Vagina (tissue), 2 donors: ENCODE measurements around the gene LHFPL2. TPM values are rescaled to one million over a fixed set of nuclear protein-coding genes. Genes with fewer than 3 reads are reported as not detected.

Experiments
- DNase-seq, 2 donors: peaks; one replicate each; pipeline ENCODE4 v3.0.0-alpha.2; 2017; ENCODE audit errors: extremely low spot score in 2 of 2
- H3K27ac ChIP-seq: fragments of 200-600 bp; sonication (generic); one replicate; pipeline ENCODE4 v1.5.1; 2019
- H3K27me3 ChIP-seq: fragments of 200-600 bp; sonication (generic); one replicate; pipeline ENCODE4 v1.5.1; 2019
- H3K36me3 ChIP-seq, 2 donors: fragments of 200-600 bp; sonication (generic); one replicate each; pipeline ENCODE4 v1.5.1; 2017 to 2019
- H3K4me1 ChIP-seq: fragments of 200-600 bp; sonication (generic); one replicate; pipeline ENCODE4 v1.5.1; 2019
- H3K4me3 ChIP-seq, 2 donors: fragments of 200-600 bp; sonication (generic); 1 replicate in 1 of 2; 2 replicates in 1 of 2; pipeline ENCODE4 v1.5.1; 2016 to 2019
- H3K9me3 ChIP-seq: fragments of 200-600 bp; sonication (generic); one replicate; pipeline ENCODE4 v1.5.1; 2019
- CTCF ChIP-seq, 3 experiments: fragments of 450-650 bp in 2 of 3; fragments of 200-600 bp in 1 of 3; sonication (generic) in 1 of 3; IDR thresholded peaks; one replicate each; pipeline ENCODE4 v1.5.1; 2017 to 2019; ENCODE audit warnings: antibody characterized with exemption in 3 of 3, mild to moderate bottlenecking in 2 of 3, moderate library complexity in 2 of 3
- POLR2A ChIP-seq, 2 donors: fragments of 450-650 bp; IDR thresholded peaks; one replicate each; pipeline ENCODE4 v1.6.1; 2017; ENCODE audit warnings: antibody characterized with exemption in 2 of 2, mild to moderate bottlenecking in 2 of 2, moderate library complexity in 2 of 2
- POLR2AphosphoS5 ChIP-seq, 2 donors: sonication (generic); formaldehyde crosslinking; IDR thresholded peaks; one replicate each; pipeline ENCODE4 v1.9.0; 2017; ENCODE audit warnings: antibody characterized with exemption in 2 of 2, mild to moderate bottlenecking in 2 of 2, low read depth in 1 of 2; ENCODE audit not compliant: insufficient read depth in 1 of 2
- intact Hi-C: fragments of 100-400 bp; cut with DNase I; formaldehyde crosslinking; loops from one replicate; pipeline ENCODE4 v1.15.1; 2023
- total RNA-seq: library from RNA; depleted of rRNA; stranded (reverse); fragments of >200 nt; gene quantifications from one replicate; pipeline ENCODE4 v1.2.3, GENCODE V29; 2016

The LHFPL2 gene
- total RNA-seq, 1 donor from 2014 or later: 24.8 TPM

DNA sequence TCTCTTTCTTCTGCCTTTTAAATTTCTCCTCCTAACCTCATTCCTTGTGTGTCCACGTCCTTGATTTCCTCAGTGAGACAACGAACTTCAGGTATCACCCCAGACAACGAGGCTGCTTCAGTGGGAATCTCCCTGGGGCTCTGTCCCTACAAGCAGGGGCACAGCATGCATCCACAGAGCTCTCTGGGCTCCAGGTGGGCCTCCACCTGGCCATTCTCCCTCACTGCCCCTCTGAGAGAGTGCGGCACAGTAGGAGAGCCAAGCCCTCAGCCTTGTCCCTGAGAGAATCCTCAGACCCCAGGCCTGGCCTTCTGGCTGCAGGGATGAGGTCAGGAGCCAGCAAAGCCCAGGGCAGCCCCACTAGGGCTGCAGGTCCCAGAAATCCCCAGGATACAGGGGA is 105.3 kb downstream of the LHFPL2 start:
- H3K27ac ChIP-seq: no peak overlapping the region

GRCh38 chr5:78542321-78542840 is 106.2 kb downstream of the LHFPL2 start:
- peak in 1 of 2 donors; percentile 82 for DNase-seq
- no peak overlapping the region for H3K4me3 ChIP-seq
- H3K27ac ChIP-seq: no peak overlapping the region
- no peaks in the 10 kb centered on the region for H3K27me3 ChIP-seq
- H3K36me3 ChIP-seq: no peaks in the 10 kb centered on the region
- H3K4me1 ChIP-seq: peaks cover 38% of the 10 kb centered on the region
- no peaks in the 10 kb centered on the region for H3K9me3 ChIP-seq
- TF ChIP-seq POLR2AphosphoS5 (IDR thresholded peaks at IDR 0.05; ENCODE audit: insufficient read depth in 1 of 2, low read depth in 1 of 2) (no peak), POLR2A (IDR thresholded peaks at IDR 0.05) (no peak), CTCF (IDR thresholded peaks at IDR 0.05) (no peak)
- intact Hi-C loops: loop anchor here (10.0 kb wide), 1 partner anchor 52 kb away; no protein-coding TSS in a partner anchor

More for the DNA sequence above, 105.3 kb downstream of the LHFPL2 start:
- no peak for DNase-seq
- no peak overlapping the region for H3K4me3 ChIP-seq
- H3K36me3 ChIP-seq: no peaks in the 10 kb centered on the region
- TF ChIP-seq CTCF (IDR thresholded peaks at IDR 0.05): no peak
- no peak for TF ChIP-seq POLR2A (IDR thresholded peaks at IDR 0.05)
- no peak for TF ChIP-seq POLR2AphosphoS5 (IDR thresholded peaks at IDR 0.05; ENCODE audit: insufficient read depth in 1 of 2, low read depth in 1 of 2)
- no peaks in the 10 kb centered on the region for H3K27me3 ChIP-seq
- H3K9me3 ChIP-seq: no peaks in the 10 kb centered on the region
- H3K4me1 ChIP-seq: peaks cover 45% of the 10 kb centered on the region
- intact Hi-C loops: loop anchor here (10.0 kb wide), 1 partner anchor 52 kb away; no protein-coding TSS in a partner anchor

GRCh38 chr5:78541086-78541654 is 107.4 kb downstream of the LHFPL2 start:
- Histone ChIP-seq H3K4me3 (no peak overlapping the region), H3K27ac (peak overlapping the region; percentile 60), H3K36me3 (no peaks in the 10 kb centered on the region), H3K27me3 (no peaks in the 10 kb centered on the region), H3K9me3 (no peaks in the 10 kb centered on the region), H3K4me1 (peaks cover 26% of the 10 kb centered on the region)
- no peak for TF ChIP-seq POLR2AphosphoS5 (IDR thresholded peaks at IDR 0.05; ENCODE audit: insufficient read depth in 1 of 2, low read depth in 1 of 2)
- TF ChIP-seq CTCF (IDR thresholded peaks at IDR 0.05): no peak
- no peak for TF ChIP-seq POLR2A (IDR thresholded peaks at IDR 0.05)
- intact Hi-C loops: loop anchor here (10.0 kb wide), 1 partner anchor 54 kb away; no protein-coding TSS in a partner anchor
- DNase-seq: no peak

- no peak for DNase-seq
- Histone ChIP-seq H3K9me3 (no peaks in the 10 kb centered on the region), H3K27ac (peak overlapping the region; percentile 60), H3K36me3 (no peaks in the 10 kb centered on the region), H3K27me3 (no peaks in the 10 kb centered on the region), H3K4me1 (peaks cover 23% of the 10 kb centered on the region), H3K4me3 (no peak overlapping the region)
- TF ChIP-seq POLR2AphosphoS5 (IDR thresholded peaks at IDR 0.05; ENCODE audit: insufficient read depth in 1 of 2, low read depth in 1 of 2) (no peak), POLR2A (IDR thresholded peaks at IDR 0.05) (no peak), CTCF (IDR thresholded peaks at IDR 0.05) (no peak)
- intact Hi-C loops: loop anchor here (10.0 kb wide), 1 partner anchor 54 kb away; no protein-coding TSS in a partner anchor
These were observed 108.1 kb downstream of the LHFPL2 start for GRCh38 chr5:78540335-78541085.
